ENCODE results near the gene ENPP4.

- no peak for TF ChIP-seq GATA3 (IDR thresholded peaks at IDR 0.05; ENCODE audit: low read depth, low read length)
- no peak for TF ChIP-seq GATA2 (IDR thresholded peaks at IDR 0.05; ENCODE audit: low read depth, low read length)
These were observed 42.4 kb downstream of the ENPP4 start for GRCh38 chr6:46172176-46172575.

All from SH-SY5Y (cell line).